Measurements from ENCODE around the gene G3BP2.
"Not testable (repeated sequence)": the region's sequence is repeated elsewhere in the genome, so short reads cannot be mapped to it uniquely, and the experiment has no call there.

The G3BP2 gene

DNA sequence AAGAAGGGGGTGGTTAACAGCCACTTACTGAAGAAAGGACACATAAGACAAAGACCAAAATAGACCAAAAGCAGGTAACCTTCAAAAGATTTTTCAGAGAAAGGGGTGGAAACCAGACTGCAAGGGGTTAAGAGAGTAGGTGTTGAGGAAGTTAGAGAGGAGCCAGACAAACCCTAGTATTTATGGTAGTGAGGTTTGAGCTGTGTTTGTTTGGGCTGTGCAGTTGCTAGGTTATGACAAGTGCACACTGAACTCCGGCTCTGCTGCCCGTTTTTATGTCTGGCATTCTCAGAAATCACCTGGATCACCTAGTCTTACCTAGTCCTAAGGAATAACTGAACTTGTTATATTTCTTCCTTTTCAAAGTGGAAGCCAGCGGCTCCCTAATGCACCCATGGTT, 22.9 kb upstream of the G3BP2 start:
- H3K36me3 ChIP-seq (ENCODE audit: insufficient read depth, low read length) = no peaks in the 10 kb centered on the region
- no peak for TF ChIP-seq EZH2phosphoT487 (IDR thresholded peaks at IDR 0.05; ENCODE audit: borderline replicate concordance)
- TF ChIP-seq, protein P1, sequence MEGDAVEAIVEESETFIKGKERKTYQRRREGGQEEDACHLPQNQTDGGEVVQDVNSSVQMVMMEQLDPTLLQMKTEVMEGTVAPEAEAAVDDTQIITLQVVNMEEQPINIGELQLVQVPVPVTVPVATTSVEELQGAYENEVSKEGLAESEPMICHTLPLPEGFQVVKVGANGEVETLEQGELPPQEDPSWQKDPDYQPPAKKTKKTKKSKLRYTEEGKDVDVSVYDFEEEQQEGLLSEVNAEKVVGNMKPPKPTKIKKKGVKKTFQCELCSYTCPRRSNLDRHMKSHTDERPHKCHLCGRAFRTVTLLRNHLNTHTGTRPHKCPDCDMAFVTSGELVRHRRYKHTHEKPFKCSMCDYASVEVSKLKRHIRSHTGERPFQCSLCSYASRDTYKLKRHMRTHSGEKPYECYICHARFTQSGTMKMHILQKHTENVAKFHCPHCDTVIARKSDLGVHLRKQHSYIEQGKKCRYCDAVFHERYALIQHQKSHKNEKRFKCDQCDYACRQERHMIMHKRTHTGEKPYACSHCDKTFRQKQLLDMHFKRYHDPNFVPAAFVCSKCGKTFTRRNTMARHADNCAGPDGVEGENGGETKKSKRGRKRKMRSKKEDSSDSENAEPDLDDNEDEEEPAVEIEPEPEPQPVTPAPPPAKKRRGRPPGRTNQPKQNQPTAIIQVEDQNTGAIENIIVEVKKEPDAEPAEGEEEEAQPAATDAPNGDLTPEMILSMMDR (conservative IDR thresholded peaks at IDR 0.05; ENCODE audit: low read length) = no peak
- no peaks in the 10 kb centered on the region for H3K79me2 ChIP-seq (ENCODE audit: insufficient read depth, low read length)
- H3K9me2 ChIP-seq (replicated peaks; ENCODE audit: low read depth, low read length) = no peaks in the 10 kb centered on the region
- H3K27me3 ChIP-seq (ENCODE audit: insufficient read depth, low read length, poor library complexity, severe bottlenecking) = no peaks in the 10 kb centered on the region
- H3K9me3 ChIP-seq (ENCODE audit: insufficient read depth, low read depth, low read length) = no peaks in the 10 kb centered on the region
- H3K4me1 ChIP-seq (ENCODE audit: insufficient read depth, low read length, poor library complexity, severe bottlenecking) = no peaks in the 10 kb centered on the region
- H4K20me1 ChIP-seq (ENCODE audit: insufficient read depth, low read length, poor library complexity, severe bottlenecking) = no peaks in the 10 kb centered on the region
- H2AFZ ChIP-seq (ENCODE audit: low read length) = no peak overlapping the region
- no peak overlapping the region for H3K4me3 ChIP-seq (ENCODE audit: low read length, poor library complexity, severe bottlenecking)
- no peaks in the 10 kb centered on the region for H3F3A ChIP-seq (ENCODE audit: low read depth)
- no peak overlapping the region for H3K4me2 ChIP-seq (ENCODE audit: low read depth, low read length, poor library complexity, severe bottlenecking)
- no peak overlapping the region for H3K9ac ChIP-seq (ENCODE audit: low read depth, low read length, poor library complexity, severe bottlenecking)

DNA sequence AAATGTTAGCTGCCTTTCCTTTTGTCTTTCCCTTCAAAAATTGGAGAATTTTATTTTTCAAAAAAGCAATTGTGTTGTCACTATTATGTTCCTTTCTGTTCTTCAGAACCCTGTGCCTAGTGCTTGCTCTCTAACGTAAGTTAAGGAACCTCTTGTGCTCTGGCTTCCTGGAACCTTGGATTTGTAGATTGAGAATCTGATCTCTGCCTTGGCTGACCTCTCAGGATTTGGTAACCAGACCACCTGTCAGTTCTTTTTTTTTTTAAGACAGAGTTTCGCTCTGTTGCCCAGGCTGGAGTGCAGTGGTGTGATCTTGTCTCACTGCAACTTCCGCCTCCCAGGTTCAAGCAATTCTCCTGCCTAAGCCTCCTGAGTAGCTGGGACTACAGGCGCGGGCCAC, 18.9 kb upstream of the G3BP2 start:
- H3F3A ChIP-seq (ENCODE audit: low read depth); H3K4me3 ChIP-seq (ENCODE audit: low read length, poor library complexity, severe bottlenecking); H3K9ac ChIP-seq (ENCODE audit: low read depth, low read length, poor library complexity, severe bottlenecking); H3K4me1 ChIP-seq (ENCODE audit: insufficient read depth, low read length, poor library complexity, severe bottlenecking); H4K20me1 ChIP-seq (ENCODE audit: insufficient read depth, low read length, poor library complexity, severe bottlenecking); H3K4me2 ChIP-seq (ENCODE audit: low read depth, low read length, poor library complexity, severe bottlenecking); H3K9me2 ChIP-seq (replicated peaks; ENCODE audit: low read depth, low read length); H2AFZ ChIP-seq (ENCODE audit: low read length); H3K27me3 ChIP-seq (ENCODE audit: insufficient read depth, low read length, poor library complexity, severe bottlenecking); H3K9me3 ChIP-seq (ENCODE audit: insufficient read depth, low read depth, low read length); H3K79me2 ChIP-seq (ENCODE audit: insufficient read depth, low read length); H3K36me3 ChIP-seq (ENCODE audit: insufficient read depth, low read length): not testable (repeated sequence)

DNA sequence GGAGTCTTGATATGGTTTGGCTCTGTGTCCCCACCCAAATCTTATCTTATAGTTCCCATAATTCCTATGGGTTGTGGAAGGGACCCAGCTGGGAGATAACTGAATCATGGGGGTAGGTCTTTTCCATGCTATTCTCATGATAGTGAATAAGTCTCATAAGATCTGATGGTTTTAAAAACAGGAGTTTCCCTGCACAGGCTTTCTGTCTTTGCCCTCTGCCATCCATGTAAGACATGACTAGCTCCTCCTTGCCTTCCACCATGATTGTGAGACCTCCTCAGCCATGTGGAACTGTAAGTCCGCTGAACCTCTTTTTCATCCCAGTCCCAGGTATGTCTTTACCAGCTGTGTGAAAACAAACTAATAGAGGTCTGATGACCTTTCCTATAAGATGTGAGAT, 13.9 kb upstream of the G3BP2 start:
- Histone ChIP-seq H3K4me1 (ENCODE audit: insufficient read depth, low read length, poor library complexity, severe bottlenecking) (peaks cover 13% of the 10 kb centered on the region), H3K4me2 (ENCODE audit: low read depth, low read length, poor library complexity, severe bottlenecking) (peak overlapping the region; percentile 17)
- not testable (repeated sequence) for H3K27me3 ChIP-seq (ENCODE audit: insufficient read depth, low read length, poor library complexity, severe bottlenecking); H3K4me3 ChIP-seq (ENCODE audit: low read length, poor library complexity, severe bottlenecking); H2AFZ ChIP-seq (ENCODE audit: low read length); H3K9me3 ChIP-seq (ENCODE audit: insufficient read depth, low read depth, low read length); H3K9ac ChIP-seq (ENCODE audit: low read depth, low read length, poor library complexity, severe bottlenecking); H3F3A ChIP-seq (ENCODE audit: low read depth); H3K79me2 ChIP-seq (ENCODE audit: insufficient read depth, low read length); H4K20me1 ChIP-seq (ENCODE audit: insufficient read depth, low read length, poor library complexity, severe bottlenecking); H3K9me2 ChIP-seq (replicated peaks; ENCODE audit: low read depth, low read length); H3K36me3 ChIP-seq (ENCODE audit: insufficient read depth, low read length)

DNA sequence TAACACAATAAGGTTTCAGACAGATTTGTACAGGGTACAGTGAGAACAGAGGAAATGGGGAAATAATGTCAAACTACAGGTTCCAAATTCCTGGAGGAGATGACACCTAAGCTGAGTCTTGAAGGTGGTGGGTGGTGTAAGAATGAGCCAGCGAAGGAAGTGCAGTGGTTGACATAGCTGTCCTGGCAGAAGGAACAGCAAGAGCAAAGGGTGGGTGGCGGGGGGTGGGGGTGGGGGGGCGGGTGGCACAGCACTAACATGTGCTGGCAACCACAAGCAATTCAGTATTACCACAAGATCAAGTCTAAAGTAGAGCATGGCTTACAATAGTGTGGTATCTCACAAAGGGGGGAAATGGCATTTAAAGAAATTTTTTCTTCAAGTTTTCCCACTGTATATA, 13.1 kb upstream of the G3BP2 start:
- Histone ChIP-seq H3K4me3 (ENCODE audit: low read length, poor library complexity, severe bottlenecking) (peak overlapping the region; percentile 16), H3K9ac (ENCODE audit: low read depth, low read length, poor library complexity, severe bottlenecking) (no peak overlapping the region), H3K4me1 (ENCODE audit: insufficient read depth, low read length, poor library complexity, severe bottlenecking) (peaks cover 13% of the 10 kb centered on the region), H3K27me3 (ENCODE audit: insufficient read depth, low read length, poor library complexity, severe bottlenecking) (no peaks in the 10 kb centered on the region), H3K79me2 (ENCODE audit: insufficient read depth, low read length) (no peaks in the 10 kb centered on the region), H3K36me3 (ENCODE audit: insufficient read depth, low read length) (no peaks in the 10 kb centered on the region), H4K20me1 (ENCODE audit: insufficient read depth, low read length, poor library complexity, severe bottlenecking) (no peaks in the 10 kb centered on the region), H2AFZ (ENCODE audit: low read length) (no peak overlapping the region), H3K9me2 (replicated peaks; ENCODE audit: low read depth, low read length) (no peaks in the 10 kb centered on the region), H3K4me2 (ENCODE audit: low read depth, low read length, poor library complexity, severe bottlenecking) (peak overlapping the region; percentile 30), H3K9me3 (ENCODE audit: insufficient read depth, low read depth, low read length) (0 out of 2 replicates have a peak, but pooled peaks cover 3% of the 10 kb centered on the region), H3F3A (ENCODE audit: low read depth) (no peaks in the 10 kb centered on the region; the same call in 1 of the 2 replicates)
- TF ChIP-seq, protein P1 (conservative IDR thresholded peaks at IDR 0.05; ENCODE audit: low read length) = no peak
- no peak for TF ChIP-seq EZH2phosphoT487 (IDR thresholded peaks at IDR 0.05; ENCODE audit: borderline replicate concordance)
